Measurements from ENCODE around the gene KRTAP9-9.

DNA sequence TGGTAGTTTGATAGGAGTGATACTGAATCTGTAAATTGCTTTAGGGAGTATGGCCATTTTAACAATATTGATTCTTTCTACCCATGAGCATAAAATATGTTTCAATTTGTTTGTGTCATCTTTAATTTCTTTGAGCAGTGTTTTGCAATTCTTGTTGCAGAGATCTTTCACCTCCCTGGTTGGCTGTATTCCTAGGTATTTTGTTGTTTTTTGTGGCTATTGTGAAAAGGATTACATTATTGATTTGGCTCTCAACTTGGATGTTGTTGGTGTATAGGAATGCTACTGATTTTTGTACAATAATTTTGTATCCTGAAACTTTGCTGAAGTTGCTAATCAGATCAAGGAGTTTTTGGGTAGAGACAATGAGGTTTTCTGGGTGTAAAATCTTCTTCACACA is 3.2 kb downstream of the KRTAP9-9 start:
- TF ChIP-seq ZBTB7A (IDR thresholded peaks at IDR 0.05; ENCODE audit: borderline replicate concordance, control insufficient read depth, low read depth, low read length) (no peak), ZNF263 (CRISPR knock-in tag; IDR thresholded peaks at IDR 0.05; ENCODE audit: borderline replicate concordance) (no peak), ZFP30 (CRISPR knock-in tag; IDR thresholded peaks at IDR 0.05; ENCODE audit: borderline replicate concordance) (no peak), THRB (CRISPR knock-in tag; conservative IDR thresholded peaks at IDR 0.05) (no peak), CREM (IDR thresholded peaks at IDR 0.05; ENCODE audit: low read depth) (no peak), FOXM1 (IDR thresholded peaks at IDR 0.05; ENCODE audit: low read depth) (no peak), FOXM1 (CRISPR knock-in tag; IDR thresholded peaks at IDR 0.05; ENCODE audit: low read depth) (no peak)
- TF ChIP-seq, protein P1, sequence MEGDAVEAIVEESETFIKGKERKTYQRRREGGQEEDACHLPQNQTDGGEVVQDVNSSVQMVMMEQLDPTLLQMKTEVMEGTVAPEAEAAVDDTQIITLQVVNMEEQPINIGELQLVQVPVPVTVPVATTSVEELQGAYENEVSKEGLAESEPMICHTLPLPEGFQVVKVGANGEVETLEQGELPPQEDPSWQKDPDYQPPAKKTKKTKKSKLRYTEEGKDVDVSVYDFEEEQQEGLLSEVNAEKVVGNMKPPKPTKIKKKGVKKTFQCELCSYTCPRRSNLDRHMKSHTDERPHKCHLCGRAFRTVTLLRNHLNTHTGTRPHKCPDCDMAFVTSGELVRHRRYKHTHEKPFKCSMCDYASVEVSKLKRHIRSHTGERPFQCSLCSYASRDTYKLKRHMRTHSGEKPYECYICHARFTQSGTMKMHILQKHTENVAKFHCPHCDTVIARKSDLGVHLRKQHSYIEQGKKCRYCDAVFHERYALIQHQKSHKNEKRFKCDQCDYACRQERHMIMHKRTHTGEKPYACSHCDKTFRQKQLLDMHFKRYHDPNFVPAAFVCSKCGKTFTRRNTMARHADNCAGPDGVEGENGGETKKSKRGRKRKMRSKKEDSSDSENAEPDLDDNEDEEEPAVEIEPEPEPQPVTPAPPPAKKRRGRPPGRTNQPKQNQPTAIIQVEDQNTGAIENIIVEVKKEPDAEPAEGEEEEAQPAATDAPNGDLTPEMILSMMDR (IDR thresholded peaks at IDR 0.05 in 2 of 3, conservative IDR thresholded peaks at IDR 0.05 in 1 of 3; ENCODE audit: insufficient read depth in 2 of 3, low read depth in 1 of 3, low read length in 3 of 3), result no peak
